ENCODE data around the gene ENKUR.
"Not testable (repeated sequence)": the region's sequence is repeated elsewhere in the genome, so short reads cannot be mapped to it uniquely, and the experiment has no call there.

ENKUR gene

GRCh38 chr10:24971374-24971773, 44.6 kb downstream of the ENKUR start:
- no peak for DNase-seq

DNA sequence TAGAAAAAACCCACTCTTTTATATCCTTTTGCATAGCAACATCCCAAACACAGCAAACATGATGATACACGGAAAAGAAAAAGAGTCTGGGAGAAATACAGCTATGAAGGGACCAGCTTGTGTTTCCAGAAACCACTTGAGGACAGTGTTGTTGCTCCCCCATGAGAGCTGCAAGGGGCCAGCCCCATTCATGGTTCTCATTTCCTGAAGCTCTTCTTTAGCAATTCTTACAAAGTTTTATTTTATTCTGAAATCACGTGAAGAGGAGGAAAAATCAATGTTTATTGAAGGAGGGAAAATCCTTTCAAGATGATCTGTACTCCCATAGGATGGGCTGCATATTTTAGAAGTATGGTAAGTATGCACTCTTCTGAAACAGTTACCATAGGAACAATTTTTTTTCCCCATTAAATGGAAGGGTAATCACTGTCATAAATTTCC, 46.1 kb downstream of the ENKUR start:
- no peak for DNase-seq

DNA sequence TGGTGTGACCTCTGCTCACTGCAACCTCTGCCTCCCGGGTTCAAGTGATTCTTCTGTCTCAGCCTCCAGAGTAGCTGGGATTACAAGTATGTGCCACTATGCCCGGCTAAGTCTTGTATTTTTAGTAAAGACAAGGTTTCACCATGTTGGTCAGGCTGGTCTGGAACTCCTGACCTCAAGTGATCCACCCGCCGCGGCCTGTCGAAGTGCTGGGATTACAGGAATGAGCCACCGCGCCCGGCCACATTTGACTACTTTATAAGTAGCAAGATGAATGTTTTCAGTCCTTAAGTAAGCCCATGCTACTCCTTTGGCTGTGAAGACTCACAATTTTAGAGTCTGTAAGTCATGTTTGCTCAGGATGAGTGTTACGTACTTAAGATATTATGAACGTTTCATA, 47.0 kb downstream of the ENKUR start:
- DNase-seq, result not testable (repeated sequence)

- DNase-seq, result no peak
Measured at GRCh38 chr10:24968349-24968748, 47.6 kb downstream of the ENKUR start.

GRCh38 chr10:24966962-24967481, 48.9 kb downstream of the ENKUR start:
- no peak for DNase-seq

GRCh38 chr10:24965051-24965450, 50.9 kb downstream of the ENKUR start:
- no peak for DNase-seq

- DNase-seq, result no peak
Measured at GRCh38 chr10:24963521-24964041, 52.4 kb downstream of the ENKUR start.

DNA sequence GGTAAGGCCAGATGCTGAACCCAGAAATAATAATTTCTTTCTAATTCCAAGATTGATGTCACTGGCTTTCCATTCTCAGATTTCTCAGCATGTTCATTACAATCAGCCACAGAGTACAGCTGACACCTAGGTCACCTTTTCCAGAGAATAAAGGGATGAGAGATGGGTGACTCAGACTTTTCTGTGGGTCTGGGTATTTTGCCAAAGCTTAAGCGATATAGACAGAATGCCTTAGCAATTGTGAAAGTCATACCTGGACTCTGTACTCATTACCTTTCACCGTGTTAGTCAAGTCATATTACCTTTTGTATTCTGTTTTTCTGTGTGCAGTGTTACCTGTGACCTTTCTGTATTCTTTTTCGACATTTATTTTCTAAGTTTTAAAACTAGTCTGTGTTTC, 53.0 kb downstream of the ENKUR start:
- DNase-seq, result no peak

DNA sequence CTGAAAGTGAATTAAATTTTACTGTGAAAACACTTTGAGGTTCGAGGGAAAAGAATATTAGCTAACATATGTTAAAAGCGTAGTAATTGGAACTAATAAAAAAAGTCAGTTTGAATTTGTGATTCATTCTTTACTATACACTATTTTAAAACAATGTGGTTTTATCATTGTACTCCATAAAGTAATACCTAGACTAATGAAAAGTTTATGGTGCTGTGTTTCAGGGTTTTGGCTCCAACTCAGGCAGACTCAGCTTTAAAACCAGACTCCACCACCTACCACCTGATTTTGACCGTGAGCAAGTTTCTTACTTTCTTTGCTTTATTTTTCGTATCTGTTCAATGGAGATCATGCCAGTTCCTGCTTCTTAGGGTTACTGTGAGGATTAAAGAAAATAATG, 54.4 kb downstream of the ENKUR start:
- DNase-seq, result no peak

- DNase-seq, result no peak
Measured at GRCh38 chr10:24959382-24959730, 56.6 kb downstream of the ENKUR start.

- DNase-seq, result peak; percentile 59 to 93
Measured at GRCh38 chr10:24958721-24959381, 57.1 kb downstream of the ENKUR start.

DNA sequence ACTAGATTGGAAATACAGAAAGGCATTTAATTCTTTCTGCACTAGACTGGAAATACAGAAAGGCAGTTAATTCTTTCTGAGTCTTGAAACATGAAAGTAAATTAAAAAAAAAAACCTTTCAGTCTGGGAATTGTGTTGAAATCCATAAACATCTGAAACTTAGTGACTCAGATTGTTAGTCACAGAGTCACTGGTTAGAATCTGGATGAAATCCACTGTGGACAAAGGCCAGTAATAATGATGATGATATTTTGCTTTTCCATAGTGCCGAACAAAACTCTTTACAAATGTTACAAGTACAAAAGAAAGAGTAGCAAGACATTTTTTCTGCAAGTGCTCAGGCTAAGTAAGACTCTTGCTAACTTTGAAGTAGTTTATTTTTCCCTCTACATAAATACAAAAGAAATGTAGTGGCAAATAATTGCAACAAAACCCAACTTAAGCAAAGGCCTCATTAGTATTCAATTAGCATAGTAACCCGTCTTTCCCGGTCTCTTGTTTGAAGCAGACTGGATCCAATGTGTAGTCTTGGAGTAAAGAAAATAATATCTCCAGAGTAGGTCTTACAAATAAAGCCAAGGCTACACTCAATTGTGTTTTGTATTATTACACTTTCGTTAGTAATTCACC, 57.8 kb downstream of the ENKUR start:
- peak in 1 of 2 donors; percentile 80 for DNase-seq

- DNase-seq, result not testable (repeated sequence)
Measured at GRCh38 chr10:24957624-24958051, 58.3 kb downstream of the ENKUR start.

GRCh38 chr10:24953675-24954074, 62.3 kb downstream of the ENKUR start:
- no peak for DNase-seq

GRCh38 chr10:24952707-24953645, 63.0 kb downstream of the ENKUR start:
- DNase-seq, result peak in 1 of 2 donors; percentile 72

DNA sequence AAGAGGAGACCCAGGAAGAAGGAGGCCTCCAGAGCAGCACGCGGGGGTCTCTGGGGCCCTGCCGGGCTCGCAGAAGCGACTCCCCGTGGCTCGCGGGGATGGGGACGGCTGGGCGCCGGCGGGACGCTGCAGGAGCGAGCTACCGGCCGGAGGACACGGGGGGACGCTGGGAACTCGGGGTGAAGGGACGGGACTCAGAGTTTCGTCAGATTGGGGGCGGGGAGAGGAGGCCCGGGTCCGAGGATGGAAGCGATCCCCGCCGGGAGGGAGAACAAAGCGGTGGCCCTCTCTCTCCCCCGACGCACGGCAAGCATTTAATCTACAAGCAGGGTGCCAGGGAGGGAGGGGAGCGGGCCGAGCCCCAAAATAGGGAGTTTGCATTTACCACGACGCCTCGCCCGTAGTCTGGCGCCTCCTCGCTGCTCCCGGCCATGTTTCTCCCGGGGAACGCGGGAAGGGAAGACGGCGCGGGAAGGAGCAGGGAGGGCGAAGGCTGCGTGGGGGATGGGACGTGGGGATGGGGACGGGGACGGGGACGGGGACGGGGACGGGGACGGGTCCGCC, 63.7 kb downstream of the ENKUR start, which contains the start of gene PRTFDC1:
PRTFDC1 (minus strand) TSS at position 464 of the 564 bp plus-strand sequence; CDS start at position 433, 31 bp downstream.
- DNase-seq, result peak; percentile 42 to 72

GRCh38 chr10:24951201-24952142, 64.5 kb downstream of the ENKUR start:
- DNase-seq, result peak; percentile 58 to 65

- no peak for DNase-seq
Measured at GRCh38 chr10:24950439-24950838, 65.5 kb downstream of the ENKUR start.

GRCh38 chr10:24949616-24950015, 66.3 kb downstream of the ENKUR start:
- no peak for DNase-seq

DNA sequence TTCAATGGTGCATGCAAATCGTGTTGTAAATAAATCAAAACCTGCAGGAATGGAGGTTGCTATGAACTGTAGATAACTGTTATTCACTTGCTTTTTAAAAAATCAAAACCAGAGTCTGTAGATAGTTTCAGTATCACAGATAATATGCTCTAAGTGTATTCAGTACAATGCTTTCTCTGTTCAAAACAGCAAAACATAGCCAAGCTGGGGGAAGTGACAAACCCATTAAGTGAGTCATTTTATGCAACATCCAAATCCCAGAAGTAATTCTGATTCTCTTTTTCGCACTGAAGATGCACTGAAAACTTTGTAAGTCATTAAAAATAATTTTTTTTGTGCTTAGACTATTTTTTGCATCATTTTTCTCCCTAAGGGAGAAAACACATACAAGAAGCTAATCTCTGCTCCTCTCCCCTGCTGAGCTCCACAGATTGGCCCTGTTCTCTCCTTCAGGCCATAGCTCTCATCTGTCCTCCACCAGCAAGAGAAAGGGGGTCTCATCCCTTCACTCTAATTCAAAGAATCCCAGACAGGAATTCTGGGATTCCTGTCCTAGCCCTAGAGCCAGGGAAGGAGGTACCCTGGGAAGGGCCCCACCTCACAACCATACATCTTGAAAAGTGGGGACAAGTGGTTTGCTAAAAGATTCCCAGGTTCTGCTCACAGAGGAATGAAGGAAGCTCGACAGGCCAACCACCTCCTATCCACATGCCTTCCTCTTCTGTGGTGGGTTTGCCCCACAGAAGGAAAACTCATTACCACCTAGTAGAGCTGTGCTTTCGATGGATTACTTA, 68.5 kb downstream of the ENKUR start:
- DNase-seq, result peak in 1 of 2 donors; percentile 90

Measured in hippocampal formation (tissue), 2 donors.